Neural progenitor cell (in vitro differentiated cells): ENCODE data around the gene NOVA2. TPM values are rescaled to one million over a fixed set of nuclear protein-coding genes. Genes with fewer than 3 reads are reported as not detected.

Experiments
- DNase-seq: peaks from one replicate; pipeline ENCODE4 v3.0.0-alpha.2; 2016; ENCODE audit warnings: low spot score
- H2AFZ ChIP-seq: fragments of 200-600 bp; sonication (generic); replicated peaks from 2 replicates; pipeline ENCODE4 v1.6.1; 2016; ENCODE audit warnings: antibody characterized with exemption
- H3F3A ChIP-seq: fragments of 200-600 bp; sonication (generic); 2 replicates; pipeline ENCODE4 v1.6.1; 2016; ENCODE audit warnings: antibody characterized with exemption, low read depth
- H3K27ac ChIP-seq: fragments of 200-600 bp; sonication (generic); 2 replicates; pipeline ENCODE4 v1.5.1; 2016; ENCODE audit warnings: mild to moderate bottlenecking
- H3K27me3 ChIP-seq: fragments of 200-600 bp; sonication (generic); 2 replicates; pipeline ENCODE4 v1.6.1; 2016; ENCODE audit warnings: mild to moderate bottlenecking, moderate library complexity
- H3K36me3 ChIP-seq: fragments of 200-600 bp; sonication (generic); 2 replicates; pipeline ENCODE4 v1.5.1; 2016
- H3K4me1 ChIP-seq: fragments of 200-600 bp; sonication (generic); 2 replicates; pipeline ENCODE4 v1.6.1; 2016; ENCODE audit warnings: mixed run types
- H3K4me2 ChIP-seq: fragments of 200-600 bp; sonication (generic); 2 replicates; pipeline ENCODE4 v1.6.1; 2016
- H3K4me3 ChIP-seq: fragments of 200-600 bp; sonication (generic); 2 replicates; pipeline ENCODE4 v1.5.1; 2016
- H3K79me2 ChIP-seq: fragments of 200-600 bp; sonication (generic); 2 replicates; pipeline ENCODE4 v1.6.1; 2016; ENCODE audit warnings: low read depth
- H3K9ac ChIP-seq: fragments of 200-600 bp; sonication (generic); 2 replicates; pipeline ENCODE4 v1.6.1; 2016
- H3K9me3 ChIP-seq: fragments of 200-600 bp; sonication (generic); 2 replicates; pipeline ENCODE4 v1.5.1; 2016; ENCODE audit warnings: low read depth
- H4K20me1 ChIP-seq: fragments of 200-600 bp; sonication (generic); 2 replicates; pipeline ENCODE4 v1.6.1; 2016; ENCODE audit warnings: low read depth
- H3K27ac Mint-ChIP-seq: 3 replicates; pipeline ENCODE4 v1.8.0; 2021; ENCODE audit warnings: mixed read lengths
- H3K27me3 Mint-ChIP-seq: 2 replicates; pipeline ENCODE4 v1.8.0; 2022; ENCODE audit warnings: low read depth, mild to moderate bottlenecking, inconsistent platforms, moderate library complexity, mixed read lengths; ENCODE audit not compliant: insufficient read depth
- H3K36me3 Mint-ChIP-seq: 3 replicates; pipeline ENCODE4 v1.8.0; 2021; ENCODE audit warnings: mixed read lengths
- H3K4me1 Mint-ChIP-seq: 3 replicates; pipeline ENCODE4 v1.8.0; 2021; ENCODE audit warnings: mixed read lengths
- H3K4me3 Mint-ChIP-seq: 3 replicates; pipeline ENCODE4 v1.8.0; 2021; ENCODE audit warnings: mild to moderate bottlenecking, moderate library complexity, mixed read lengths
- H3K9me3 Mint-ChIP-seq: 3 replicates; pipeline ENCODE4 v1.8.0; 2020; ENCODE audit warnings: mixed read lengths
- CTCF ChIP-seq: fragments of 200-600 bp; sonication (generic); IDR thresholded peaks from 2 replicates; pipeline ENCODE4 v1.5.1; 2017; ENCODE audit warnings: antibody characterized with exemption, mild to moderate bottlenecking
- EZH2 ChIP-seq: fragments of 200-600 bp; sonication (generic); IDR thresholded peaks from 2 replicates; pipeline ENCODE4 v1.6.1; 2017; ENCODE audit warnings: antibody characterized with exemption, mild to moderate bottlenecking, moderate library complexity
- EZH2phosphoT487 ChIP-seq: fragments of 200-600 bp; sonication (generic); IDR thresholded peaks from 2 replicates; pipeline ENCODE4 v1.6.1; 2017; ENCODE audit warnings: antibody characterized with exemption
- total RNA-seq: library from RNA; depleted of rRNA; stranded (reverse); fragments of >200 nt; gene quantifications from 2 replicates; pipeline ENCODE4 v1.2.3, GENCODE V29; 2015; ENCODE audit warnings: low replicate concordance

The NOVA2 gene
- total RNA-seq, 1 donor from 2014 or later, result 3.9 TPM

GRCh38 chr19:45917421-45918091, 56.1 kb downstream of the NOVA2 start:
- Histone ChIP-seq H3F3A (peaks cover 12% of the 10 kb centered on the region), H3K4me3 (no peak overlapping the region), H3K27me3 (no peaks in the 10 kb centered on the region), H3K4me2 (no peak overlapping the region), H3K79me2 (no peaks in the 10 kb centered on the region), H3K9ac (no peak overlapping the region), H4K20me1 (no peaks in the 10 kb centered on the region), H3K36me3 (no peaks in the 10 kb centered on the region), H3K27ac (no peak overlapping the region), H3K9me3 (no peaks in the 10 kb centered on the region), H3K4me1 (no peaks in the 10 kb centered on the region), H2AFZ (no peak overlapping the region)
- Mint-ChIP-seq H3K27ac (no peak overlapping the region), H3K4me1 (peaks cover 14% of the 10 kb centered on the region), H3K27me3 (peaks cover 9% of the 10 kb centered on the region), H3K9me3 (no peaks in the 10 kb centered on the region), H3K4me3 (no peak overlapping the region), H3K36me3 (no peaks in the 10 kb centered on the region)
- DNase-seq, result no peak
- no peak for TF ChIP-seq CTCF
- no peak for TF ChIP-seq EZH2
- no peak for TF ChIP-seq EZH2phosphoT487

- H3K36me3 Mint-ChIP-seq, result no peaks in the 10 kb centered on the region
- no peak within 1 kb of the TSS for H3K27ac ChIP-seq
- DNase-seq, result peak; percentile 84
- H3K4me1 Mint-ChIP-seq, result peaks cover 3% of the 10 kb centered on the region
- H4K20me1 ChIP-seq, result no peaks in the 10 kb centered on the region
- TF ChIP-seq CTCF, result peak; percentile 59
- TF ChIP-seq EZH2, result no peak
- no peaks in the 10 kb centered on the region for H3K9me3 Mint-ChIP-seq
- peak within 1 kb of the TSS; percentile 73 for H2AFZ ChIP-seq
- H3F3A ChIP-seq, result no peaks in the 10 kb centered on the region
- no peaks in the 10 kb centered on the region for H3K79me2 ChIP-seq
- H3K4me3 ChIP-seq, result no peak within 1 kb of the TSS
- no peak within 1 kb of the TSS for H3K4me2 ChIP-seq
- no peaks in the 10 kb centered on the region for H3K36me3 ChIP-seq
- peaks cover 9% of the 10 kb centered on the region for H3K27me3 Mint-ChIP-seq
- H3K27ac Mint-ChIP-seq, result no peak within 1 kb of the TSS
- H3K4me1 ChIP-seq, result no peaks in the 10 kb centered on the region
- H3K9ac ChIP-seq, result no peak within 1 kb of the TSS
- H3K9me3 ChIP-seq, result no peaks in the 10 kb centered on the region
- H3K27me3 ChIP-seq, result no peaks in the 10 kb centered on the region
- peak within 1 kb of the TSS; percentile 30 for H3K4me3 Mint-ChIP-seq
Measured at GRCh38 chr19:45913874-45914830, 59.5 kb downstream of the NOVA2 start, which contains the start of gene NANOS2. NANOS2 (minus strand) TSS chr19:45914778; CDS start chr19:45914693, 85 bp downstream.

- H3K4me3 ChIP-seq, result no peak overlapping the region
- peaks cover 6% of the 10 kb centered on the region for H3K4me1 Mint-ChIP-seq
Measured at GRCh38 chr19:45911291-45911690, 62.4 kb downstream of the NOVA2 start.

More at GRCh38 chr19:45911291-45911690, 62.4 kb downstream of the NOVA2 start:
- H3K9me3 ChIP-seq, result no peaks in the 10 kb centered on the region
- DNase-seq, result no peak
- H3K4me2 ChIP-seq, result no peak overlapping the region
- H3K4me3 Mint-ChIP-seq, result no peak overlapping the region
- H3K27ac Mint-ChIP-seq, result no peak overlapping the region
- H3K27me3 ChIP-seq, result no peaks in the 10 kb centered on the region
- H3K4me1 ChIP-seq, result no peaks in the 10 kb centered on the region
- no peak overlapping the region for H2AFZ ChIP-seq
- no peaks in the 10 kb centered on the region for H3K9me3 Mint-ChIP-seq
- no peaks in the 10 kb centered on the region for H3F3A ChIP-seq
- no peak overlapping the region for H3K27ac ChIP-seq
- no peaks in the 10 kb centered on the region for H3K79me2 ChIP-seq
- no peak overlapping the region for H3K9ac ChIP-seq
- H3K36me3 ChIP-seq, result no peaks in the 10 kb centered on the region
- H3K36me3 Mint-ChIP-seq, result no peaks in the 10 kb centered on the region
- TF ChIP-seq CTCF, result no peak
- TF ChIP-seq EZH2, result no peak
- TF ChIP-seq EZH2phosphoT487, result no peak
- peaks cover 5% of the 10 kb centered on the region for H3K27me3 Mint-ChIP-seq
- no peaks in the 10 kb centered on the region for H4K20me1 ChIP-seq
